Esophagus muscularis mucosa (tissue), 3 donors: ENCODE data around the gene NOD1.

Source experiments
- CTCF ChIP-seq, 3 experiments: fragments of 200-600 bp in 2 of 3; fragments of 450-650 bp in 1 of 3; sonication (generic) in 2 of 3; IDR thresholded peaks; one replicate each; pipeline ENCODE4 v1.5.1; 2017 to 2019; ENCODE audit warnings: antibody characterized with exemption in 3 of 3, mild to moderate bottlenecking in 2 of 3, moderate library complexity in 1 of 3
- POLR2AphosphoS5 ChIP-seq, 2 donors: sonication (generic); formaldehyde crosslinking; IDR thresholded peaks; one replicate each; pipeline ENCODE4 v1.6.1; 2017; ENCODE audit warnings: antibody characterized with exemption in 2 of 2

GRCh38 chr7:30412782-30413504 lies 65.6 kb downstream of the NOD1 start:
- TF ChIP-seq POLR2AphosphoS5 (IDR thresholded peaks at IDR 0.05): peak; percentile 42 to 56
- peak; percentile 63 to 83 (median 66) for TF ChIP-seq CTCF (IDR thresholded peaks at IDR 0.05)
